Liver (tissue), 9 donors: ENCODE data around the gene SCN9A. TPM values are rescaled to one million over a fixed set of nuclear protein-coding genes. Genes with fewer than 3 reads are reported as not detected.

Experiments
- DNase-seq: peaks from one replicate; pipeline ENCODE4 v3.0.0-alpha.2; 2017; ENCODE audit warnings: low spot score
- H3K27ac ChIP-seq, 2 donors: one replicate each; pipeline ENCODE4 v1.7.0; 2013; ENCODE audit warnings: inconsistent platforms in 2 of 2, low read length in 2 of 2, control low read depth in 1 of 2, low read depth in 1 of 2, mild to moderate bottlenecking in 1 of 2
- H3K27me3 ChIP-seq, 4 donors: one replicate each; pipeline versions ENCODE4 v1.6.1 to v1.7.0; 2013; ENCODE audit warnings: low read length in 3 of 4, inconsistent platforms in 1 of 4, mild to moderate bottlenecking in 1 of 4, moderate library complexity in 1 of 4; ENCODE audit not compliant: control insufficient read depth in 4 of 4, insufficient read depth in 4 of 4
- H3K36me3 ChIP-seq, 4 donors: one replicate each; pipeline versions ENCODE4 v1.6.1 to v1.7.0; 2013; ENCODE audit warnings: low read length in 3 of 4, mild to moderate bottlenecking in 3 of 4, low read depth in 1 of 4, moderate library complexity in 1 of 4; ENCODE audit not compliant: control insufficient read depth in 4 of 4, insufficient read depth in 3 of 4
- H3K4me1 ChIP-seq, 4 donors: one replicate each; pipeline versions ENCODE4 v1.6.1 to v1.7.0; 2013; ENCODE audit warnings: low read length in 3 of 4, mild to moderate bottlenecking in 3 of 4, moderate library complexity in 1 of 4; ENCODE audit not compliant: control insufficient read depth in 4 of 4, insufficient read depth in 4 of 4
- H3K4me3 ChIP-seq, 3 donors: one replicate each; pipeline versions ENCODE4 v1.6.1 to v1.7.0; 2013; ENCODE audit warnings: low read length in 3 of 3, control low read depth in 1 of 3, low read depth in 1 of 3, mild to moderate bottlenecking in 1 of 3
- H3K9ac ChIP-seq, 2 donors: one replicate each; pipeline ENCODE4 v1.7.0; 2013; ENCODE audit warnings: low read length in 2 of 2, mild to moderate bottlenecking in 2 of 2, moderate library complexity in 2 of 2, control low read depth in 1 of 2, low read depth in 1 of 2
- H3K9me3 ChIP-seq, 4 donors: one replicate each; pipeline versions ENCODE4 v1.6.1 to v1.7.0; 2013; ENCODE audit warnings: low read length in 3 of 4; ENCODE audit not compliant: control insufficient read depth in 4 of 4
- EGR1 ChIP-seq, 2 donors: IDR thresholded peaks; 2 replicates each; pipeline ENCODE4 v1.6.1; 2016 to 2018; ENCODE audit warnings: antibody characterized with exemption in 2 of 2, low read depth in 2 of 2
- FOXA1 ChIP-seq: IDR thresholded peaks from 2 replicates; pipeline ENCODE4 v1.6.1; 2016; ENCODE audit warnings: antibody characterized with exemption
- FOXA2 ChIP-seq: IDR thresholded peaks from 2 replicates; pipeline ENCODE4 v1.6.1; 2016; ENCODE audit warnings: antibody characterized with exemption
- GABPA ChIP-seq, 2 donors: IDR thresholded peaks in 1 of 2; conservative IDR thresholded peaks in 1 of 2; 2 replicates each; pipeline ENCODE4 v1.6.1; 2016; ENCODE audit warnings: antibody characterized with exemption in 2 of 2, mild to moderate bottlenecking in 1 of 2, moderate library complexity in 1 of 2
- HNF4A ChIP-seq, 2 donors: conservative IDR thresholded peaks; 2 replicates each; pipeline ENCODE4 v1.6.1; 2016; ENCODE audit warnings: antibody characterized with exemption in 2 of 2, mild to moderate bottlenecking in 2 of 2
- HNF4G ChIP-seq: IDR thresholded peaks from 2 replicates; pipeline ENCODE4 v1.6.1; 2016; ENCODE audit warnings: antibody characterized with exemption
- JUND ChIP-seq, 2 donors: IDR thresholded peaks; 2 replicates each; pipeline ENCODE4 v1.6.1; 2016; ENCODE audit warnings: antibody characterized with exemption in 2 of 2
- NR2F2 ChIP-seq: IDR thresholded peaks from 2 replicates; pipeline ENCODE4 v1.6.1; 2016; ENCODE audit warnings: antibody characterized with exemption
- RAD21 ChIP-seq, 2 donors: IDR thresholded peaks; 2 replicates each; pipeline ENCODE4 v1.6.1; 2016; ENCODE audit warnings: antibody characterized with exemption in 2 of 2, mild to moderate bottlenecking in 2 of 2
- RXRA ChIP-seq, 2 donors: IDR thresholded peaks; 2 replicates each; pipeline ENCODE4 v1.6.1; 2017 to 2018; ENCODE audit warnings: antibody characterized with exemption in 2 of 2, mild to moderate bottlenecking in 1 of 2
- SP1 ChIP-seq: IDR thresholded peaks from 2 replicates; pipeline ENCODE4 v1.6.1; 2018; ENCODE audit warnings: antibody characterized with exemption, mild to moderate bottlenecking
- TAF1 ChIP-seq: conservative IDR thresholded peaks from 2 replicates; pipeline ENCODE4 v1.6.1; 2016; ENCODE audit warnings: antibody characterized with exemption, mild to moderate bottlenecking
- YY1 ChIP-seq: IDR thresholded peaks from 2 replicates; pipeline ENCODE4 v1.6.1; 2016; ENCODE audit warnings: antibody characterized with exemption, mild to moderate bottlenecking
- WGBS: extraction: QIAGEN DNeasy Blood & Tissue Kit; methylation state at CpG from one replicate; pipeline ENCODE4 v1.1.7; 2013; 5-methylcytosine and 5-hydroxymethylcytosine counted together
- polyA plus RNA-seq, 2 donors: library from polyadenylated mRNA; stranded (reverse) in 1 of 2; unstranded in 1 of 2; fragments of 200-250 nt in 1 of 2; fragments of >200 nt in 1 of 2; fragmentation: Nextera tagmentation in 1 of 2; extraction: Ambion mirVana in 1 of 2; gene quantifications; one replicate each; pipeline versions ENCODE4 v1.2.1 to v1.2.3, GENCODE V29; 2013 to 2015
- total RNA-seq, 2 donors: library from RNA; depleted of rRNA; stranded (reverse); fragments of >200 nt; gene quantifications; one replicate each; pipeline ENCODE4 v1.2.3, GENCODE V29; 2014
- TF ChIP-seq, protein P1 (sequence below): IDR thresholded peaks from 2 replicates; pipeline ENCODE4 v1.6.1; 2016; ENCODE audit warnings: antibody characterized with exemption
- TF ChIP-seq, protein P2 (sequence below): fragments of 150-350 bp; IDR thresholded peaks from 2 replicates; pipeline ENCODE4 v1.5.1; 2017; ENCODE audit warnings: improper control_type of control experiment, low read depth, low read length; ENCODE audit not compliant: missing input control
- TF ChIP-seq, protein P3 (sequence below): IDR thresholded peaks from 2 replicates; pipeline ENCODE4 v1.6.1; 2016; ENCODE audit warnings: antibody characterized with exemption
- donor health status: healthy.
- donor health status: healthy.
- donor health status: healthy.
- donor health status: healthy.
- donor health status: healthy.

The SCN9A gene
- total and polyA plus RNA-seq, 4 donors, result 1.2 to 10.1 (median 9.2) TPM

DNA sequence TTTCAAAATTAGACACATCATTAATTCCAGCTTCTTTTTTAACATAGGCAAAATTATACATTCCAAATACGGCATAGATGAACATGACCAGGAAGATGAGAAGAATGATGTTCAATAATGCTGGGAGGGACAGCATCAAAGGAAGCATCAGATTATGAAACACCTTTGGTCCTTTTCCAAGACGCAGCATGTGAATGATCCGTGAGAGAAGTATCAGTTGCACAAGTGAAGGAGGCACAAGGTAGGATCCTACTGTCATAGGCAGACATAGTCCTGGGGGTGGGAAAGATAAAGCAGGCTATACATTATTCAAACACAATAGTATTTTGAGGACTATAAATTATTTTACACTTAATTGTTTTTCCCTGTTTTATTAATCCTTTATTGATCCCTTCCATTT lies 30.6 kb upstream of the SCN9A start:
- Histone ChIP-seq H3K27me3 (no peaks in the 10 kb centered on the region), H3K9ac (no peak overlapping the region), H3K4me3 (no peak overlapping the region), H3K4me1 (no peaks in the 10 kb centered on the region), H3K36me3 (no peaks in the 10 kb centered on the region), H3K27ac (no peak overlapping the region), H3K9me3 (no peaks in the 10 kb centered on the region)
- TF ChIP-seq, protein P1, sequence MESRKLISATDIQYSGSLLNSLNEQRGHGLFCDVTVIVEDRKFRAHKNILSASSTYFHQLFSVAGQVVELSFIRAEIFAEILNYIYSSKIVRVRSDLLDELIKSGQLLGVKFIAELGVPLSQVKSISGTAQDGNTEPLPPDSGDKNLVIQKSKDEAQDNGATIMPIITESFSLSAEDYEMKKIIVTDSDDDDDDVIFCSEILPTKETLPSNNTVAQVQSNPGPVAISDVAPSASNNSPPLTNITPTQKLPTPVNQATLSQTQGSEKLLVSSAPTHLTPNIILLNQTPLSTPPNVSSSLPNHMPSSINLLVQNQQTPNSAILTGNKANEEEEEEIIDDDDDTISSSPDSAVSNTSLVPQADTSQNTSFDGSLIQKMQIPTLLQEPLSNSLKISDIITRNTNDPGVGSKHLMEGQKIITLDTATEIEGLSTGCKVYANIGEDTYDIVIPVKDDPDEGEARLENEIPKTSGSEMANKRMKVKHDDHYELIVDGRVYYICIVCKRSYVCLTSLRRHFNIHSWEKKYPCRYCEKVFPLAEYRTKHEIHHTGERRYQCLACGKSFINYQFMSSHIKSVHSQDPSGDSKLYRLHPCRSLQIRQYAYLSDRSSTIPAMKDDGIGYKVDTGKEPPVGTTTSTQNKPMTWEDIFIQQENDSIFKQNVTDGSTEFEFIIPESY, result no peak
- TF ChIP-seq EGR1 (IDR thresholded peaks at IDR 0.05; ENCODE audit: low read depth in 2 of 2) (no peak), HNF4A (conservative IDR thresholded peaks at IDR 0.05) (no peak), TAF1 (no peak), RAD21 (IDR thresholded peaks at IDR 0.05) (no peak)
- 42% methylated on average over 3 of the region's 3 CpGs for WGBS
- no peak for DNase-seq

DNA sequence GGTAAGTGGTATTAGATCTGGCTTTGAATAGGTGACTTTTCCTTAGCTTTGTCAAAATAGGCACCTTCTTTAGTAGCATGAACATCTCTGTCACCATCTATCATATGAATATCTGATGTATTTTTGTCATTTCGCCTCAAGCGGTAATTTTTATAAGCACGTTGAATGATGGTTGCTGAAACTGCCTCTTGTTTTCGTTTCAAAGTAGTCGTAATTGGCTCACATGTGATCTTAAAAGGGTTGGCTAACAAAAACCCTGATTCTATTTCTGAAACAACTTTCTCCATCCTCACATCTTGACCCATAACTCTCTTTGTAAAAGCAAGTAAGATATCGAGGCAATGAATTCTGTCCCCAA lies 29.8 kb upstream of the SCN9A start:
- no peak overlapping the region for H3K9ac ChIP-seq
- H3K9me3 ChIP-seq, result no peaks in the 10 kb centered on the region
- no peak for DNase-seq
- TF ChIP-seq, protein P2, sequence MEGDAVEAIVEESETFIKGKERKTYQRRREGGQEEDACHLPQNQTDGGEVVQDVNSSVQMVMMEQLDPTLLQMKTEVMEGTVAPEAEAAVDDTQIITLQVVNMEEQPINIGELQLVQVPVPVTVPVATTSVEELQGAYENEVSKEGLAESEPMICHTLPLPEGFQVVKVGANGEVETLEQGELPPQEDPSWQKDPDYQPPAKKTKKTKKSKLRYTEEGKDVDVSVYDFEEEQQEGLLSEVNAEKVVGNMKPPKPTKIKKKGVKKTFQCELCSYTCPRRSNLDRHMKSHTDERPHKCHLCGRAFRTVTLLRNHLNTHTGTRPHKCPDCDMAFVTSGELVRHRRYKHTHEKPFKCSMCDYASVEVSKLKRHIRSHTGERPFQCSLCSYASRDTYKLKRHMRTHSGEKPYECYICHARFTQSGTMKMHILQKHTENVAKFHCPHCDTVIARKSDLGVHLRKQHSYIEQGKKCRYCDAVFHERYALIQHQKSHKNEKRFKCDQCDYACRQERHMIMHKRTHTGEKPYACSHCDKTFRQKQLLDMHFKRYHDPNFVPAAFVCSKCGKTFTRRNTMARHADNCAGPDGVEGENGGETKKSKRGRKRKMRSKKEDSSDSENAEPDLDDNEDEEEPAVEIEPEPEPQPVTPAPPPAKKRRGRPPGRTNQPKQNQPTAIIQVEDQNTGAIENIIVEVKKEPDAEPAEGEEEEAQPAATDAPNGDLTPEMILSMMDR, result no peak
- TF ChIP-seq FOXA2 (no peak), NR2F2 (no peak), FOXA1 (no peak), JUND (IDR thresholded peaks at IDR 0.05) (no peak), HNF4A (conservative IDR thresholded peaks at IDR 0.05) (no peak), RAD21 (IDR thresholded peaks at IDR 0.05) (no peak), GABPA (IDR thresholded peaks at IDR 0.05 in 1 of 2, conservative IDR thresholded peaks at IDR 0.05 in 1 of 2) (no peak), YY1 (no peak), HNF4G (no peak), SP1 (no peak), RXRA (IDR thresholded peaks at IDR 0.05) (no peak), EGR1 (IDR thresholded peaks at IDR 0.05; ENCODE audit: low read depth in 2 of 2) (no peak)
- TF ChIP-seq, protein P3, sequence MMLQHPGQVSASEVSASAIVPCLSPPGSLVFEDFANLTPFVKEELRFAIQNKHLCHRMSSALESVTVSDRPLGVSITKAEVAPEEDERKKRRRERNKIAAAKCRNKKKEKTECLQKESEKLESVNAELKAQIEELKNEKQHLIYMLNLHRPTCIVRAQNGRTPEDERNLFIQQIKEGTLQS, result no peak
- TF ChIP-seq, protein P1, result no peak
- WGBS, result 90% methylated on average over 6 of the region's 6 CpGs
- no peak overlapping the region for H3K27ac ChIP-seq
- H3K4me1 ChIP-seq, result no peaks in the 10 kb centered on the region
- H3K4me3 ChIP-seq, result no peak overlapping the region
- H3K27me3 ChIP-seq, result no peaks in the 10 kb centered on the region
- no peaks in the 10 kb centered on the region for H3K36me3 ChIP-seq
